SK-N-SH (cell line): ENCODE data around the gene ARMH3. TPM values are rescaled to one million over a fixed set of nuclear protein-coding genes. Genes with fewer than 3 reads are reported as not detected.

Source experiments
- CTCF ChIA-PET: fragments of 300-600, 350-600 bp; formaldehyde crosslinking; extraction: SDS; loops from one replicate; lab custom pipeline; 2021; lab: Yijun Ruan, JAX
- POLR2A ChIA-PET: fragments of 350-600 bp; sonication (Branson Sonifier 250); formaldehyde crosslinking; extraction: SDS; loops from one replicate; lab custom pipeline; 2020; ENCODE audit warnings: antibody characterized with exemption, inconsistent platforms; lab: Yijun Ruan, JAX
- DNase-seq: peaks from one replicate; pipeline ENCODE4 v3.0.0; 2012
- H2AFZ ChIP-seq: fragments of 200-600 bp; sonication (generic); 2 replicates; pipeline ENCODE4 v1.8.1; 2016; ENCODE audit warnings: antibody characterized with exemption, mild to moderate bottlenecking, low read depth
- H3F3A ChIP-seq: fragments of 200-600 bp; sonication (generic); replicated peaks from 2 replicates; pipeline ENCODE3; 2016; ENCODE audit warnings: antibody characterized with exemption, mild to moderate bottlenecking; ENCODE audit not compliant: insufficient read depth
- H3K27ac ChIP-seq, 2 experiments: fragments of 200-500 bp in 1 of 2; fragments of 200-600 bp in 1 of 2; sonication (Bioruptor generic) in 1 of 2; sonication (generic), shearing (Covaris generic) in 1 of 2; 2 replicates each; pipeline versions ENCODE4 v1.5.1 to v1.6.1; 2014 to 2016; ENCODE audit warnings: low read depth in 2 of 2, inconsistent platforms in 1 of 2, low read length in 1 of 2, mild to moderate bottlenecking in 1 of 2, mixed read lengths in 1 of 2
- H3K27me3 ChIP-seq: fragments of 200-600 bp; sonication (generic), shearing (Covaris generic); 2 replicates; pipeline ENCODE4 v1.6.1; 2016; ENCODE audit warnings: mixed run types; ENCODE audit not compliant: insufficient read depth
- H3K36me3 ChIP-seq, 2 experiments: fragments of 200-500 bp in 1 of 2; fragments of 200-600 bp in 1 of 2; sonication (Bioruptor generic) in 1 of 2; sonication (generic) in 1 of 2; replicated peaks in 1 of 2; 2 replicates each; pipeline versions ENCODE3 to v1.5.1; 2014 to 2016; ENCODE audit warnings: low read length in 1 of 2, mild to moderate bottlenecking in 1 of 2; ENCODE audit not compliant: insufficient read depth in 2 of 2, control insufficient read depth in 1 of 2
- H3K4me1 ChIP-seq, 2 experiments: fragments of 200-500 bp in 1 of 2; fragments of 200-600 bp in 1 of 2; sonication (Bioruptor generic) in 1 of 2; sonication (generic), shearing (Covaris generic) in 1 of 2; 2 replicates each; pipeline versions ENCODE4 v1.5.1 to v1.6.1; 2014 to 2016; ENCODE audit warnings: low read depth in 1 of 2, low read length in 1 of 2, mixed run types in 1 of 2; ENCODE audit not compliant: insufficient read depth in 2 of 2, control insufficient read depth in 1 of 2
- H3K4me2 ChIP-seq: fragments of 200-600 bp; sonication (generic), shearing (Covaris generic); 2 replicates; pipeline ENCODE4 v1.6.1; 2017; ENCODE audit warnings: mixed run types
- H3K4me3 ChIP-seq, 2 experiments: fragments of 200-500 bp in 1 of 2; fragments of 200-600 bp in 1 of 2; sonication (Bioruptor generic) in 1 of 2; sonication (generic), shearing (Covaris generic) in 1 of 2; 2 replicates each; pipeline versions ENCODE4 v1.5.1 to v1.8.1; 2014 to 2016; ENCODE audit warnings: low read depth in 2 of 2, inconsistent platforms in 1 of 2, low read length in 1 of 2, mild to moderate bottlenecking in 1 of 2, mixed read lengths in 1 of 2, moderate library complexity in 1 of 2
- H3K79me2 ChIP-seq: fragments of 200-600 bp; sonication (generic); 2 replicates; pipeline ENCODE4 v1.8.1; 2017; ENCODE audit warnings: mild to moderate bottlenecking; ENCODE audit not compliant: insufficient read depth
- H3K9ac ChIP-seq: fragments of 200-600 bp; sonication (generic); 2 replicates; pipeline ENCODE4 v1.6.1; 2017; ENCODE audit warnings: mixed run types
- H3K9me2 ChIP-seq: fragments of 200-600 bp; sonication (generic); 2 replicates; pipeline ENCODE4 v1.6.1; 2017; ENCODE audit warnings: mixed run types
- H3K9me3 ChIP-seq: fragments of 200-600 bp; sonication (generic); 2 replicates; pipeline ENCODE4 v1.6.1; 2017; ENCODE audit warnings: mixed run types, mild to moderate bottlenecking, moderate library complexity
- H4K20me1 ChIP-seq: fragments of 200-600 bp; sonication (generic); 2 replicates; pipeline ENCODE4 v1.6.1; 2017; ENCODE audit warnings: mild to moderate bottlenecking, mixed run types; ENCODE audit not compliant: insufficient read depth
- CHD2 ChIP-seq: fragments of 150-350 bp; IDR thresholded peaks from 2 replicates; pipeline ENCODE4 v1.6.1; 2018; ENCODE audit warnings: low read length; ENCODE audit not compliant: partially characterized antibody
- EP300 ChIP-seq, 2 experiments: IDR thresholded peaks; 2 replicates each; pipeline versions ENCODE4 v1.4.0 to v1.6.1; 2012; ENCODE audit warnings: borderline replicate concordance in 1 of 2, low read depth in 1 of 2, low read length in 1 of 2
- FOXJ3 ChIP-seq: sonication (generic); formaldehyde crosslinking; IDR thresholded peaks from 2 replicates; pipeline ENCODE4 v1.5.1; 2020; ENCODE audit warnings: mild to moderate bottlenecking, missing genetic modification reagents
- GABPA ChIP-seq: IDR thresholded peaks from 2 replicates; pipeline ENCODE4 v1.4.0; 2012; ENCODE audit warnings: low read depth, mild to moderate bottlenecking
- JUND ChIP-seq: IDR thresholded peaks from 2 replicates; pipeline ENCODE4 v1.4.0; 2012
- MEF2A ChIP-seq: IDR thresholded peaks from 2 replicates; pipeline ENCODE4 v1.4.0; 2012; ENCODE audit warnings: low read depth, borderline replicate concordance
- MXI1 ChIP-seq: IDR thresholded peaks from 2 replicates; pipeline ENCODE4 v1.6.1; 2012; ENCODE audit warnings: mild to moderate bottlenecking, low read depth, low read length, improper control_type of control experiment
- RAD21 ChIP-seq: IDR thresholded peaks from 2 replicates; pipeline ENCODE4 v1.6.1; 2012; ENCODE audit warnings: mild to moderate bottlenecking, low read length
- RCOR1 ChIP-seq: fragments of 150-350 bp; IDR thresholded peaks from 2 replicates; pipeline ENCODE4 v1.6.1; 2017; ENCODE audit warnings: antibody characterized with exemption, low read length
- RXRA ChIP-seq: IDR thresholded peaks from 2 replicates; pipeline ENCODE4 v1.4.0; 2012; ENCODE audit warnings: low read depth, mild to moderate bottlenecking, borderline replicate concordance
- SIN3A ChIP-seq: IDR thresholded peaks from 2 replicates; pipeline ENCODE4 v1.6.1; 2012; ENCODE audit warnings: low read depth, mild to moderate bottlenecking, low read length, moderate library complexity, borderline replicate concordance
- TAF1 ChIP-seq: IDR thresholded peaks from 2 replicates; pipeline ENCODE4 v1.6.1; 2012; ENCODE audit warnings: low read depth, mild to moderate bottlenecking, low read length, moderate library complexity, borderline replicate concordance
- TCF12 ChIP-seq: IDR thresholded peaks from 2 replicates; pipeline ENCODE4 v1.4.0; 2012
- USF1 ChIP-seq: IDR thresholded peaks from 2 replicates; pipeline ENCODE4 v1.4.0; 2012; ENCODE audit warnings: low read depth, borderline replicate concordance
- YY1 ChIP-seq: IDR thresholded peaks from 2 replicates; pipeline ENCODE4 v1.4.0; 2012; ENCODE audit warnings: low read depth, mild to moderate bottlenecking
- WGBS: methylation state at CpG from one replicate; pipeline ENCODE4 v1.1.6; 2017; ENCODE audit warnings: low lambda C conversion rate; 5-methylcytosine and 5-hydroxymethylcytosine counted together
- polyA plus RNA-seq, 3 experiments: library from polyadenylated mRNA; depleted of rRNA; stranded (reverse); fragments of >200 nt; gene quantifications; 2 replicates each; pipeline ENCODE4 v1.2.3, GENCODE V29; 2012
- TF ChIP-seq, protein P1 (sequence below): IDR thresholded peaks from 2 replicates; pipeline ENCODE4 v1.4.0; 2012; ENCODE audit warnings: low read depth, borderline replicate concordance
- TF ChIP-seq, protein P2 (sequence below): IDR thresholded peaks from 2 replicates; pipeline ENCODE4 v1.4.0; 2012; ENCODE audit warnings: low read depth

Gene ARMH3
- polyA plus RNA-seq, 1 of the 3 experiments (the other 2 are of a cell fraction), result 12.1 TPM

DNA sequence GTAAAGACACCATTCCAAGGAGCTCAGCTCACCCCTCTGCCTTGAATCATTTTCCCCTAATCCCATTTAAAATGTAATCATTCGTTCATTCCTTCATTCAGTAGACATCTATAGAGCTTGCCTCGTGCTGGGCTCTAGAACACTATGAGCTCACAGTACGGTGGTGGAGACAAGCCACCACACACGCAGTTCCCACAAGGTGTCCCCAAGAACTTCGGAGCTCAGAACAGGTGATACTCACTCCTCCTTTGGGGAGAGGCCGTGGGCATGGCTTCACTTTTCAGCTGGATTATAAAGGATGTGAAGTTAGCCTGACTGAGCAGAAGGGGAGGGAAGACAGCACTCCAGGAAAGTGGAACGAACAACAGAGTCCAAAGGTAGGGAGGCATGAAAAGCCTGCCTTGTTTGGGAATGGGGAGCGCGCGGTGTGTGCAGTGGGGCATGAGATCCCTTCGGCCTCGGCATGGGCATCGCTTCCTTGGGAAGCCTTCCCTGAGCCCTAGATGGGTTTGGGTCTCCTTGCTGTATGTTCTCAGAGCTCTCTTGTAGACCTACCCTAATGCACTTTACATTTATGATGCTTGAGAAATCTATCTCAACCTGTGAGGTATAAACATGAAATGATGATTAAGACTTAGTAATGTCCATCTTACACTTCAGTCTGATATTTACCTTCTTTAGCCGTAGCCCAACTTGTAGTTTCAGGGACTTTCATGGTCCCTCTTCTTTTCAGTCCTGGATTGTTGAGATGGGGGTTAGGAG, 236.9 kb downstream of the ARMH3 start:
- peak overlapping the region; percentile 48 to 58 for H3K4me3 ChIP-seq

DNA sequence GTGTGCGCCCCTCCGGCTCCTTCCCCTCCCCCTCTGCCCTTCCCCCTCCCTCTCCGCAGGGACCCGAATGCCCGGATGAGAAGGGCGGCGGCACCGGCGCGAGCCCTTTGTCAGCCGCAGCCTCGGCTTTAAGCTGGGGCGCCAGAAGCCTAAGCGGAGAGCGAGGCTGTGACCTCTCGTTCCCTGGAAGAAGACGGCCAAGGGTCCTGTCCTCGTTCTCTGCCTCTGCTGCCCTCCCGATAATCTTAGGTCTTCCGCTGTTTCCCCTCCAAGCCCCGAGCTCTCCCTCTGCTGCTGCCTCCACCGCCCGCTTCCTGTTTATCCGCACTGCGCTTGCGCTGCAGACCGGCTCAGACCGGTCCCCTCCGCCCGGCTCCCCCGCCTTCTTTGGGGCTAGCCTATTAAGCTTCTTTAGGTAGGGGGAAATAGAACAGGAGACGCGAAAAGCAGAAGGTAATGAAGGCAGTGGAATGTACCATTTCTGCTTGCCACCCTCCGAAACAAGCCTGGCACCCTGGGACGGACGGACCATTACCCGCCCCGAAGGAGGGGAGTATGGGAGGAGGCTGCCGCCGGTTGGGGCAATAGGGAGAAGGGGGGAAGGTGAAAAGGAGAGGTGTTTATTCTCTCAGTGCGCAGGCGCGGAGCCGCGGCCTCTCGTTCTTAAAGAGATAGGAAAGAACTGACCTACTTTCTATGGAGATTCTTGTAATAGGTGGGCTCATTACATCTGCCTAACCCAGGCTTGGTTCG, 237.7 kb downstream of the ARMH3 start, which contains the start of gene OGA:
Gene OGA (minus strand): TSS at position 326 of the 753 bp plus-strand sequence. CDS start 422 bp downstream, outside the sequence.
- Histone ChIP-seq H3K4me1 (peaks cover 6 to 21% of the 10 kb centered on the region in 2 experiments; a peak in 3 of 4 replicates), H3K9ac (peak within 1 kb of the TSS; percentile 94), H3K27me3 (no peaks in the 10 kb centered on the region), H3K9me3 (no peaks in the 10 kb centered on the region), H3K27ac (peak within 1 kb of the TSS; percentile 81 to 97), H3K36me3 (peaks cover 2 to 15% of the 10 kb centered on the region in 2 experiments), H3K4me2 (peak within 1 kb of the TSS; percentile 92), H2AFZ (peak within 1 kb of the TSS; percentile 70), H3F3A (peaks cover 7% of the 10 kb centered on the region), H3K9me2 (no peaks in the 10 kb centered on the region), H3K79me2 (peaks cover 50% of the 10 kb centered on the region), H4K20me1 (peaks cover 47% of the 10 kb centered on the region), H3K4me3 (peak within 1 kb of the TSS; percentile 88 to 96)
- peak; percentile 96 for DNase-seq
- WGBS, result 1% methylated on average over 37 of the region's 47 CpGs
- POLR2A ChIA-PET, result interaction anchor here (0.8 to 1.6 kb wide), 9 partner anchors 9 to 526 kb away, joined by 3 to 10 read pairs (median 4); no protein-coding TSS in a partner anchor
- CTCF ChIA-PET, result interaction anchor here (0.8 to 3.5 kb wide), 12 partner anchors 12 to 604 kb away, joined by 3 to 14 read pairs (median 4); partner anchors contain the start of gene KCNIP2
- TF ChIP-seq SIN3A (peak; percentile 79; the same call in 1 of the 2 replicates), EP300 (IDR thresholded peaks at IDR 0.05; ENCODE audit: borderline replicate concordance in 1 of 2, low read depth in 1 of 2, low read length in 1 of 2) (peak in 1 of 2 experiments; percentile 53; a peak in 1 of 4 replicates), TCF12 (peak; percentile 24; the same call in 1 of the 2 replicates), CHD2 (peak; percentile 92), YY1 (0 out of 2 replicates have a peak, but pooled peaks have one; percentile 20), RXRA (no peak), GABPA (peak; percentile 40), RCOR1 (0 out of 2 replicates have a peak, but pooled peaks have one; percentile 39), MEF2A (no peak), TAF1 (peak; percentile 100)
- TF ChIP-seq, protein P1, sequence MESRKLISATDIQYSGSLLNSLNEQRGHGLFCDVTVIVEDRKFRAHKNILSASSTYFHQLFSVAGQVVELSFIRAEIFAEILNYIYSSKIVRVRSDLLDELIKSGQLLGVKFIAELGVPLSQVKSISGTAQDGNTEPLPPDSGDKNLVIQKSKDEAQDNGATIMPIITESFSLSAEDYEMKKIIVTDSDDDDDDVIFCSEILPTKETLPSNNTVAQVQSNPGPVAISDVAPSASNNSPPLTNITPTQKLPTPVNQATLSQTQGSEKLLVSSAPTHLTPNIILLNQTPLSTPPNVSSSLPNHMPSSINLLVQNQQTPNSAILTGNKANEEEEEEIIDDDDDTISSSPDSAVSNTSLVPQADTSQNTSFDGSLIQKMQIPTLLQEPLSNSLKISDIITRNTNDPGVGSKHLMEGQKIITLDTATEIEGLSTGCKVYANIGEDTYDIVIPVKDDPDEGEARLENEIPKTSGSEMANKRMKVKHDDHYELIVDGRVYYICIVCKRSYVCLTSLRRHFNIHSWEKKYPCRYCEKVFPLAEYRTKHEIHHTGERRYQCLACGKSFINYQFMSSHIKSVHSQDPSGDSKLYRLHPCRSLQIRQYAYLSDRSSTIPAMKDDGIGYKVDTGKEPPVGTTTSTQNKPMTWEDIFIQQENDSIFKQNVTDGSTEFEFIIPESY, result peak; percentile 44; the same call in 1 of the 2 replicates

More for the DNA sequence above, 236.9 kb downstream of the ARMH3 start:
- H3K4me1 ChIP-seq, result peaks cover 6 to 15% of the 10 kb centered on the region in 2 experiments; a peak in 2 of 4 replicates
- no peaks in the 10 kb centered on the region for H3K9me3 ChIP-seq
- H2AFZ ChIP-seq, result peak overlapping the region; percentile 70
- H4K20me1 ChIP-seq, result peaks cover 39% of the 10 kb centered on the region
- peak overlapping the region; percentile 61 to 77 for H3K27ac ChIP-seq
- TF ChIP-seq RAD21 (no peak), MXI1 (peak; percentile 43; the same call in 1 of the 2 replicates), CHD2 (no peak), FOXJ3 (CRISPR knock-in tag) (no peak), JUND (no peak), USF1 (no peak)
- TF ChIP-seq, protein P1, result no peak
- TF ChIP-seq, protein P2, sequence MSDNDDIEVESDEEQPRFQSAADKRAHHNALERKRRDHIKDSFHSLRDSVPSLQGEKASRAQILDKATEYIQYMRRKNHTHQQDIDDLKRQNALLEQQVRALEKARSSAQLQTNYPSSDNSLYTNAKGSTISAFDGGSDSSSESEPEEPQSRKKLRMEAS, result 0 out of 2 replicates have a peak, but pooled peaks have one; percentile 6
- H3K9ac ChIP-seq, result peak overlapping the region; percentile 57
- peaks cover 0 to 8% of the 10 kb centered on the region in 2 experiments for H3K36me3 ChIP-seq
- peaks cover 4% of the 10 kb centered on the region for H3F3A ChIP-seq
- ChIA-PET POLR2A (interaction anchor here (0.7 to 1.6 kb wide), 9 partner anchors 8 to 1459 kb away, joined by 3 to 10 read pairs (median 4); no protein-coding TSS in a partner anchor), CTCF (interaction anchor here (0.8 to 3.5 kb wide), 10 partner anchors 16 to 605 kb away, joined by 3 to 14 read pairs (median 4); partner anchors contain the start of gene KCNIP2)
- no peaks in the 10 kb centered on the region for H3K27me3 ChIP-seq
- DNase-seq, result no peak
- WGBS, result 29% methylated on average over 14 of the region's 14 CpGs
- H3K79me2 ChIP-seq, result peaks cover 42% of the 10 kb centered on the region
- H3K4me2 ChIP-seq, result peak overlapping the region; percentile 85
- H3K9me2 ChIP-seq, result no peaks in the 10 kb centered on the region
